ENCODE results near the gene LTBP3.

Gene LTBP3

GRCh38 chr11:65501472-65502273 lies 56.5 kb downstream of the LTBP3 start:
- no peaks in the 10 kb centered on the region for H3K27me3 ChIP-seq (ENCODE audit: low read length)
- H3K4me2 ChIP-seq (ENCODE audit: low read depth, low read length, poor library complexity, severe bottlenecking) = peak overlapping the region; percentile 86
- H3K79me2 ChIP-seq (ENCODE audit: insufficient read depth, low read length) = peaks cover 68% of the 10 kb centered on the region
- H2AFZ ChIP-seq (ENCODE audit: low read depth, low read length, severe bottlenecking) = no peak overlapping the region
- H3K27ac ChIP-seq (ENCODE audit: low read depth, low read length) = peak overlapping the region; percentile 98
- TF ChIP-seq EZH2phosphoT487 (conservative IDR thresholded peaks at IDR 0.05; ENCODE audit: low read length) (no peak), CTCF (IDR thresholded peaks at IDR 0.05; ENCODE audit: insufficient read depth, low read length, poor library complexity, severe bottlenecking) (no peak)
- peaks cover 74% of the 10 kb centered on the region for H3K36me3 ChIP-seq (ENCODE audit: low read length)
- peaks cover 58% of the 10 kb centered on the region for H4K20me1 ChIP-seq (ENCODE audit: low read depth, low read length)
- H3K9me2 ChIP-seq (replicated peaks; ENCODE audit: insufficient read depth, low read length) = no peaks in the 10 kb centered on the region
- peaks cover 96% of the 10 kb centered on the region for H3F3A ChIP-seq (ENCODE audit: insufficient read depth)
- peak overlapping the region; percentile 77 for H3K4me3 ChIP-seq (ENCODE audit: insufficient read depth, low read length, poor library complexity, severe bottlenecking)
- no peaks in the 10 kb centered on the region for H3K9me3 ChIP-seq (ENCODE audit: insufficient read depth, low read length)
- peak overlapping the region; percentile 89 for H3K9ac ChIP-seq (ENCODE audit: low read length)

DNA sequence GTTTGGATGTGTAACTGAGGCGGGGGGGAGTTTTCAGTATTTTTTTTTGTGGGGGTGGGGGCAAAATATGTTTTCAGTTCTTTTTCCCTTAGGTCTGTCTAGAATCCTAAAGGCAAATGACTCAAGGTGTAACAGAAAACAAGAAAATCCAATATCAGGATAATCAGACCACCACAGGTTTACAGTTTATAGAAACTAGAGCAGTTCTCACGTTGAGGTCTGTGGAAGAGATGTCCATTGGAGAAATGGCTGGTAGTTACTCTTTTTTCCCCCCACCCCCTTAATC lies 57.0 kb downstream of the LTBP3 start:
- H3K4me2 ChIP-seq (ENCODE audit: low read depth, low read length, poor library complexity, severe bottlenecking) = peak overlapping the region; percentile 86
- no peaks in the 10 kb centered on the region for H3K9me3 ChIP-seq (ENCODE audit: insufficient read depth, low read length)
- peak overlapping the region; percentile 77 for H3K4me3 ChIP-seq (ENCODE audit: insufficient read depth, low read length, poor library complexity, severe bottlenecking)
- peaks cover 58% of the 10 kb centered on the region for H4K20me1 ChIP-seq (ENCODE audit: low read depth, low read length)
- H3K27ac ChIP-seq (ENCODE audit: low read depth, low read length) = peak overlapping the region; percentile 98
- no peak overlapping the region for H2AFZ ChIP-seq (ENCODE audit: low read depth, low read length, severe bottlenecking)
- peak overlapping the region; percentile 89 for H3K9ac ChIP-seq (ENCODE audit: low read length)
- H3F3A ChIP-seq (ENCODE audit: insufficient read depth) = peaks cover 94% of the 10 kb centered on the region
- no peaks in the 10 kb centered on the region for H3K9me2 ChIP-seq (replicated peaks; ENCODE audit: insufficient read depth, low read length)
- H3K79me2 ChIP-seq (ENCODE audit: insufficient read depth, low read length) = peaks cover 68% of the 10 kb centered on the region
- TF ChIP-seq EZH2phosphoT487 (conservative IDR thresholded peaks at IDR 0.05; ENCODE audit: low read length) (no peak), CTCF (IDR thresholded peaks at IDR 0.05; ENCODE audit: insufficient read depth, low read length, poor library complexity, severe bottlenecking) (no peak)
- H3K36me3 ChIP-seq (ENCODE audit: low read length) = peaks cover 72% of the 10 kb centered on the region
- H3K27me3 ChIP-seq (ENCODE audit: low read length) = no peaks in the 10 kb centered on the region

DNA sequence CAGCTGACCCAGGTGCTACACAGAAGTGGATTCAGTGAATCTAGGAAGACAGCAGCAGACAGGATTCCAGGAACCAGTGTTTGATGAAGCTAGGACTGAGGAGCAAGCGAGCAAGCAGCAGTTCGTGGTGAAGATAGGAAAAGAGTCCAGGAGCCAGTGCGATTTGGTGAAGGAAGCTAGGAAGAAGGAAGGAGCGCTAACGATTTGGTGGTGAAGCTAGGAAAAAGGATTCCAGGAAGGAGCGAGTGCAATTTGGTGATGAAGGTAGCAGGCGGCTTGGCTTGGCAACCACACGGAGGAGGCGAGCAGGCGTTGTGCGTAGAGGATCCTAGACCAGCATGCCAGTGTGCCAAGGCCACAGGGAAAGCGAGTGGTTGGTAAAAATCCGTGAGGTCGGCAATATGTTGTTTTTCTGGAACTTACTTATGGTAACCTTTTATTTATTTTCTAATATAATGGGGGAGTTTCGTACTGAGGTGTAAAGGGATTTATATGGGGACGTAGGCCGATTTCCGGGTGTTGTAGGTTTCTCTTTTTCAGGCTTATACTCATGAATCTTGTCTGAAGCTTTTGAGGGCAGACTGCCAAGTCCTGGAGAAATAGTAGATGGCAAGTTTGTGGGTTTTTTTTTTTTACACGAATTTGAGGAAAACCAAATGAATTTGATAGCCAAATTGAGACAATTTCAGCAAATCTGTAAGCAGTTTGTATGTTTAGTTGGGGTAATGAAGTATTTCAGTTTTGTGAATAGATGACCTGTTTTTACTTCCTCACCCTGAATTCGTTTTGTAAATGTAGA lies 57.6 kb downstream of the LTBP3 start:
- Histone ChIP-seq H3K36me3 (ENCODE audit: low read length) (peaks cover 66% of the 10 kb centered on the region), H3K4me3 (ENCODE audit: insufficient read depth, low read length, poor library complexity, severe bottlenecking) (peak overlapping the region; percentile 77), H3K27me3 (ENCODE audit: low read length) (no peaks in the 10 kb centered on the region), H3K79me2 (ENCODE audit: insufficient read depth, low read length) (peaks cover 68% of the 10 kb centered on the region), H3K9ac (ENCODE audit: low read length) (peak overlapping the region; percentile 89), H4K20me1 (ENCODE audit: low read depth, low read length) (peaks cover 55% of the 10 kb centered on the region), H3K9me2 (replicated peaks; ENCODE audit: insufficient read depth, low read length) (no peaks in the 10 kb centered on the region), H3K4me2 (ENCODE audit: low read depth, low read length, poor library complexity, severe bottlenecking) (peak overlapping the region; percentile 86), H2AFZ (ENCODE audit: low read depth, low read length, severe bottlenecking) (no peak overlapping the region), H3K27ac (ENCODE audit: low read depth, low read length) (peak overlapping the region; percentile 98), H3F3A (ENCODE audit: insufficient read depth) (peaks cover 88% of the 10 kb centered on the region), H3K9me3 (ENCODE audit: insufficient read depth, low read length) (no peaks in the 10 kb centered on the region)
- TF ChIP-seq CTCF (IDR thresholded peaks at IDR 0.05; ENCODE audit: insufficient read depth, low read length, poor library complexity, severe bottlenecking) (no peak), EZH2phosphoT487 (conservative IDR thresholded peaks at IDR 0.05; ENCODE audit: low read length) (no peak)
